Body of pancreas (tissue), 4 donors: ENCODE data around the gene EFCAB3.

Experiments
- CTCF ChIP-seq, 7 experiments: fragments of 450-650 bp in 4 of 7; fragments of 200-600 bp in 3 of 7; sonication (generic) in 3 of 7; IDR thresholded peaks; one replicate each; pipeline ENCODE4 v1.5.1; 2016 to 2019; ENCODE audit warnings: antibody characterized with exemption in 7 of 7
- POLR2A ChIP-seq, 3 donors: fragments of 450-650 bp; IDR thresholded peaks; one replicate each; pipeline ENCODE4 v1.6.1; 2016; ENCODE audit warnings: antibody characterized with exemption in 3 of 3, mild to moderate bottlenecking in 2 of 3

GRCh38 chr17:62388856-62389255 lies 8.5 kb downstream of the EFCAB3 start:
- TF ChIP-seq CTCF (IDR thresholded peaks at IDR 0.05) (no peak), POLR2A (IDR thresholded peaks at IDR 0.05) (no peak)
